Neuronal stem cell (in vitro differentiated cells): ENCODE data around the gene KRT23.

Experiments
- DNase-seq: peaks from one replicate; pipeline ENCODE4 v3.0.0-alpha.2; 2013; ENCODE audit warnings: low spot score
- H2AFZ ChIP-seq: one replicate; pipeline ENCODE4 v1.6.1; 2013; ENCODE audit warnings: mild to moderate bottlenecking, low read length, inconsistent platforms
- H2AK5ac ChIP-seq: 2 replicates; pipeline ENCODE4 v1.6.1; 2013; ENCODE audit warnings: low read depth, mild to moderate bottlenecking, inconsistent platforms, low read length, moderate library complexity, mixed read lengths
- H2BK120ac ChIP-seq: 2 replicates; pipeline ENCODE4 v1.6.1; 2013; ENCODE audit warnings: low read depth, mild to moderate bottlenecking, inconsistent platforms, low read length, moderate library complexity, mixed read lengths
- H2BK12ac ChIP-seq: one replicate; pipeline ENCODE4 v1.6.1; 2013; ENCODE audit warnings: low read length, inconsistent platforms
- H2BK15ac ChIP-seq: 2 replicates; pipeline ENCODE4 v1.6.1; 2013; ENCODE audit warnings: mild to moderate bottlenecking, low read length, inconsistent platforms, mixed read lengths
- H2BK5ac ChIP-seq: one replicate; pipeline ENCODE4 v1.6.1; 2013; ENCODE audit warnings: inconsistent platforms, mild to moderate bottlenecking, low read length, moderate library complexity
- H3K14ac ChIP-seq: one replicate; pipeline ENCODE4 v1.6.1; 2013; ENCODE audit warnings: low read length, inconsistent platforms
- H3K18ac ChIP-seq: 2 replicates; pipeline ENCODE4 v1.6.1; 2013; ENCODE audit warnings: low read length, inconsistent platforms
- H3K23ac ChIP-seq: 2 replicates; pipeline ENCODE4 v1.6.1; 2013; ENCODE audit warnings: low read depth, mild to moderate bottlenecking, mixed read lengths, low read length, inconsistent platforms; ENCODE audit not compliant: poor library complexity
- H3K27ac ChIP-seq: replicated peaks from 3 replicates; pipeline ENCODE4 v1.5.1; 2013; ENCODE audit warnings: low read length, inconsistent platforms
- H3K27me3 ChIP-seq, 3 experiments: 2 replicates each; pipeline ENCODE4 v1.6.1; 2013; ENCODE audit warnings: low read length in 3 of 3, mild to moderate bottlenecking in 2 of 3, inconsistent platforms in 1 of 3, low read depth in 1 of 3, mixed read lengths in 1 of 3, moderate library complexity in 1 of 3; ENCODE audit not compliant: control insufficient read depth in 3 of 3, insufficient read depth in 3 of 3
- H3K36me3 ChIP-seq, 2 donors: replicated peaks in 1 of 2; 2 replicates each; pipeline ENCODE4 v1.6.1; 2013; ENCODE audit warnings: low read length in 2 of 2; ENCODE audit not compliant: control insufficient read depth in 2 of 2, insufficient read depth in 2 of 2
- H3K4ac ChIP-seq: 2 replicates; pipeline ENCODE4 v1.6.1; 2013; ENCODE audit warnings: inconsistent platforms, mild to moderate bottlenecking, low read length, moderate library complexity
- H3K4me1 ChIP-seq, 2 donors: 1 replicate in 1 of 2; 2 replicates in 1 of 2; pipeline ENCODE4 v1.6.1; 2013; ENCODE audit warnings: low read length in 2 of 2, low read depth in 1 of 2; ENCODE audit not compliant: control insufficient read depth in 2 of 2, insufficient read depth in 1 of 2
- H3K4me2 ChIP-seq: one replicate; pipeline ENCODE4 v1.6.1; 2013; ENCODE audit warnings: mild to moderate bottlenecking, low read length, inconsistent platforms; ENCODE audit not compliant: insufficient read depth, poor library complexity, severe bottlenecking
- H3K4me3 ChIP-seq, 2 donors: 2 replicates each; pipeline ENCODE4 v1.5.1; 2013; ENCODE audit warnings: low read length in 2 of 2, mild to moderate bottlenecking in 2 of 2, inconsistent platforms in 1 of 2, moderate library complexity in 1 of 2
- H3K79me1 ChIP-seq: one replicate; pipeline ENCODE4 v1.6.1; 2013; ENCODE audit warnings: low read depth, mild to moderate bottlenecking, inconsistent platforms, low read length, moderate library complexity
- H3K9ac ChIP-seq: one replicate; pipeline ENCODE4 v1.6.1; 2013; ENCODE audit warnings: mild to moderate bottlenecking, low read depth, low read length, inconsistent platforms; ENCODE audit not compliant: poor library complexity
- H3K9me3 ChIP-seq, 2 donors: replicated peaks in 1 of 2; 2 replicates each; pipeline versions ENCODE3 to v1.6.1; 2013; ENCODE audit warnings: low read length in 2 of 2, mild to moderate bottlenecking in 2 of 2, inconsistent platforms in 1 of 2, low read depth in 1 of 2, mixed read lengths in 1 of 2, moderate library complexity in 1 of 2; ENCODE audit not compliant: control insufficient read depth in 2 of 2, insufficient read depth in 1 of 2
- H4K8ac ChIP-seq: one replicate; pipeline ENCODE4 v1.6.1; 2013; ENCODE audit warnings: low read depth, mild to moderate bottlenecking, inconsistent platforms, low read length, moderate library complexity
- H4K91ac ChIP-seq: one replicate; pipeline ENCODE4 v1.6.1; 2013; ENCODE audit warnings: low read length, low read depth, mild to moderate bottlenecking, inconsistent platforms; ENCODE audit not compliant: poor library complexity
- WGBS, 2 donors: extraction: QIAGEN DNeasy Blood & Tissue Kit; methylation state at CpG; one replicate each; pipeline ENCODE4 v1.1.7; 2013; ENCODE audit warnings: missing lambda C conversion rate in 2 of 2, mixed read lengths in 1 of 2; ENCODE audit not compliant: insufficient read length in 2 of 2, insufficient replicate concordance in 1 of 2; ENCODE audit errors: extremely low coverage in 2 of 2; 5-methylcytosine and 5-hydroxymethylcytosine counted together

The KRT23 gene

DNA sequence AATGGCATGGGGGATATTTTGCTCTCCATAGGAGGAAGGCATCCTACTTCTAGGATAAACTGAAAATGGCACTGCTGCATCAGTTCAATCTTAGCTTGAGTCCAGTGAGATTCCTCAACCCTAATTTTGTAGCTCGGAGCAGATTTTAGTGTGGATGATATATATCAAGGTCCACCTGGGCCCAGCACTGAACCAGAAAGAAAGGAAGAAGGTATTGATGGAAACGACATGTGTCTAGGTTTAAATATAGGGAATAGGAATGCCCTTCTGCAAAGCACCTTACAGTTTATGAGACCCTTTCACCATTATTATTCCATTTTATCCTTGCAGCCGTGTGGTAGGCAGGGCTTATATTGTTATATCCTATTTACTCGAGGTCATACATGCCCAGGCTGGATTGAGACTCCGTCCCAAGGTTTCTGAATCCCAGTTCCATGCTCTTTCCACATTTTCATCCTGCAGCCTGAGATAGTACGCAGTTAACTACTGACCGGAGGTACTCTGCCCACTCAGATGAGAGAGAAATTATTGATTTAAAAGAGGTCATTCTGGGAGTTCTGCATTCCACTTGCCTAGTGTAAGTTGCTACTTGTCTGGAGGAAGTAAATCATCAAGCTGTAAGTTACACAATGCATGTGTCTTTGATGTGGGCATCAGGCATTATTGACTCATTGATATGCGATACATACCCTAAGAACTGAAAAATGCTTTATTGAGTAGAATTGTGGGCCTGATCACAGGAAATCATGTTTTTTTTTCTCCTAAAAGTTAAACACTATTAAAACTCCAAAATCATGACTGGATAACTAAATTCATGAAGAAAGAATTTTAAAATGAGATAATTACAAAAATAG, 19.2 kb upstream of the KRT23 start:
- H2BK120ac ChIP-seq: no peak overlapping the region

GRCh38 chr17:40953881-40954280, 16.4 kb upstream of the KRT23 start:
- Histone ChIP-seq H2AFZ (no peak overlapping the region), H2BK12ac (no peak overlapping the region), H3K27ac (no peak overlapping the region), H4K91ac (no peak overlapping the region), H3K18ac (no peak overlapping the region), H2BK120ac (no peak overlapping the region), H3K4me2 (no peak overlapping the region), H3K4me1 (peaks cover 0 to 1% of the 10 kb centered on the region in 2 donors), H4K8ac (no peak overlapping the region), H3K4ac (no peak overlapping the region), H3K14ac (no peak overlapping the region), H3K27me3 (peaks cover 0 to 7% (median 0%) of the 10 kb centered on the region in 3 experiments), H2BK5ac (no peak overlapping the region), H3K9me3 (no peaks in the 10 kb centered on the region), H2BK15ac (no peak overlapping the region), H2AK5ac (no peak overlapping the region), H3K23ac (no peak overlapping the region), H3K36me3 (no peaks in the 10 kb centered on the region), H3K9ac (no peak overlapping the region), H3K79me1 (no peaks in the 10 kb centered on the region), H3K4me3 (no peak overlapping the region)
- no peak for DNase-seq
- no CpG with 5 or more reads among the region's 2 CpGs for WGBS, 2 donors

More for the DNA sequence above, 19.2 kb upstream of the KRT23 start:
- WGBS, 2 donors: no CpG with 5 or more reads among the region's 8 CpGs
- H4K91ac ChIP-seq: no peak overlapping the region
- no peak overlapping the region for H2BK15ac ChIP-seq
- no peak overlapping the region for H3K4me3 ChIP-seq
- no peak overlapping the region for H2BK5ac ChIP-seq
- H3K18ac ChIP-seq: no peak overlapping the region
- H3K9me3 ChIP-seq: no peaks in the 10 kb centered on the region
- H2AFZ ChIP-seq: no peak overlapping the region
- H3K36me3 ChIP-seq: no peaks in the 10 kb centered on the region
- DNase-seq: no peak
- peaks cover 0 to 2% (median 0%) of the 10 kb centered on the region in 3 experiments for H3K27me3 ChIP-seq
- H2BK12ac ChIP-seq: no peak overlapping the region
- no peak overlapping the region for H3K4ac ChIP-seq
- H3K14ac ChIP-seq: no peak overlapping the region
- H3K4me1 ChIP-seq: peaks cover 0 to 1% of the 10 kb centered on the region in 2 donors
- no peak overlapping the region for H3K4me2 ChIP-seq
- no peak overlapping the region for H3K23ac ChIP-seq
- H4K8ac ChIP-seq: no peak overlapping the region
- H3K9ac ChIP-seq: no peak overlapping the region
- no peaks in the 10 kb centered on the region for H3K79me1 ChIP-seq
- no peak overlapping the region for H2AK5ac ChIP-seq
- no peak overlapping the region for H3K27ac ChIP-seq

DNA sequence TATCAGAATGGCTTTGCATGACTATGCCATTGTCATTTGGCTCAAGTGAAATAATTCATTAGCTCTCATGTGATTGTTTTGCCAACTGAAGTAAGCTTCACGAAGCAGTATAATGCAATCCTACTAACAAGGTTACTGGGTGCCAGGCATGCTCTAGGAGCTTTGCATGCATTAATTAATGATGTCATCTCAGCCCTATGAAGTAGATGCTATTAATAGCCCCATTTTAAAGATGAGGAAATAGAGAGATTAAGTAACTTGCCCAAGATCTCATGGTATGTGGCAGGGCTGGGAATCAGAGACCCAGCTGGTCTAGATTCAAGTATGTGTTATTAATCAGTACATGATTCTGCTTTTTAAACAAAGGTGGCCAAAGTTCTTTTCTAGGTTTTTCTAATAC, 15.2 kb upstream of the KRT23 start:
- H3K27ac ChIP-seq: no peak overlapping the region
- H2BK12ac ChIP-seq: no peak overlapping the region
- no peak overlapping the region for H3K9ac ChIP-seq
- H3K18ac ChIP-seq: no peak overlapping the region
- WGBS, 2 donors: no CpG with 5 or more reads among the region's 1 CpG
- DNase-seq: no peak
- no peak overlapping the region for H2AK5ac ChIP-seq
- H3K36me3 ChIP-seq: no peaks in the 10 kb centered on the region
- H4K8ac ChIP-seq: no peak overlapping the region
- no peak overlapping the region for H4K91ac ChIP-seq
- H3K9me3 ChIP-seq: no peaks in the 10 kb centered on the region
- no peak overlapping the region for H2AFZ ChIP-seq
- H3K14ac ChIP-seq: no peak overlapping the region
- no peak overlapping the region for H2BK15ac ChIP-seq
- no peaks in the 10 kb centered on the region for H3K79me1 ChIP-seq
- peaks cover 0 to 7% (median 0%) of the 10 kb centered on the region in 3 experiments for H3K27me3 ChIP-seq
- H3K4me2 ChIP-seq: no peak overlapping the region
- no peak overlapping the region for H3K23ac ChIP-seq
- no peak overlapping the region for H3K4me3 ChIP-seq
- H2BK5ac ChIP-seq: no peak overlapping the region
- H3K4me1 ChIP-seq: peaks cover 0 to 1% of the 10 kb centered on the region in 2 donors
- H2BK120ac ChIP-seq: no peak overlapping the region
- no peak overlapping the region for H3K4ac ChIP-seq

GRCh38 chr17:40952154-40952553, 14.7 kb upstream of the KRT23 start:
- Histone ChIP-seq H2BK120ac (no peak overlapping the region), H3K27ac (no peak overlapping the region), H3K18ac (no peak overlapping the region), H3K4me2 (no peak overlapping the region), H2BK15ac (no peak overlapping the region), H3K9ac (no peak overlapping the region), H3K4me1 (peaks cover 0 to 1% of the 10 kb centered on the region in 2 donors), H3K79me1 (no peaks in the 10 kb centered on the region), H2AK5ac (no peak overlapping the region), H3K27me3 (peaks cover 0 to 7% (median 0%) of the 10 kb centered on the region in 3 experiments), H2AFZ (no peak overlapping the region), H3K9me3 (no peaks in the 10 kb centered on the region), H3K4me3 (no peak overlapping the region), H3K4ac (no peak overlapping the region), H2BK5ac (no peak overlapping the region), H3K23ac (no peak overlapping the region), H4K91ac (no peak overlapping the region), H3K36me3 (no peaks in the 10 kb centered on the region), H4K8ac (no peak overlapping the region), H2BK12ac (no peak overlapping the region), H3K14ac (no peak overlapping the region)
- no peak for DNase-seq
- no CpG with 5 or more reads among the region's 2 CpGs for WGBS, 2 donors
